NCI-H2196 (cell line): ENCODE data around the gene RFTN2.
"Not testable (repeated sequence)": the region's sequence is repeated elsewhere in the genome, so short reads cannot be mapped to it uniquely, and the experiment has no call there.

ENCODE experiments used
- DNase-seq: peaks from one replicate; lab custom pipeline; 2025; ENCODE audit not compliant: unreplicated experiment; lab: John Stamatoyannopoulos, UW

RFTN2 gene

DNA sequence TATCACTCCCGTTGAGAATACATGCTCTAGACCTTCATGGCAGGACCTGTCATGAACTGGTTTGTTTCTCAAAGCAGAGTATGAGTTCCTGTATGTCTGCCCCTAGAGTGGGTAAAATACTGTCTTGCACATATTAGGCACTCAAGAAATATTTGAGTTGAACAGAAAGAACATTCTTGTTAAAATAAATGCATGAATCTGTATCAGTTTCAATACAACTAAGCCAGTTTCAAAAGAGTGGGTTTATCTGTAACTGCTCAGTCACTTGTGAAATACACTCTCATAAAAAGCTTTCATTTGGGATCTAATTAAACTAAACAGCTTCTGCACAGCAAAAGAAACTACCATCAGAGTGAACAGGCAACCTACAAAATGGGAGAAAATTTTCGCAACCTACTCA is 69.2 kb downstream of the RFTN2 start:
- no peak for DNase-seq

DNA sequence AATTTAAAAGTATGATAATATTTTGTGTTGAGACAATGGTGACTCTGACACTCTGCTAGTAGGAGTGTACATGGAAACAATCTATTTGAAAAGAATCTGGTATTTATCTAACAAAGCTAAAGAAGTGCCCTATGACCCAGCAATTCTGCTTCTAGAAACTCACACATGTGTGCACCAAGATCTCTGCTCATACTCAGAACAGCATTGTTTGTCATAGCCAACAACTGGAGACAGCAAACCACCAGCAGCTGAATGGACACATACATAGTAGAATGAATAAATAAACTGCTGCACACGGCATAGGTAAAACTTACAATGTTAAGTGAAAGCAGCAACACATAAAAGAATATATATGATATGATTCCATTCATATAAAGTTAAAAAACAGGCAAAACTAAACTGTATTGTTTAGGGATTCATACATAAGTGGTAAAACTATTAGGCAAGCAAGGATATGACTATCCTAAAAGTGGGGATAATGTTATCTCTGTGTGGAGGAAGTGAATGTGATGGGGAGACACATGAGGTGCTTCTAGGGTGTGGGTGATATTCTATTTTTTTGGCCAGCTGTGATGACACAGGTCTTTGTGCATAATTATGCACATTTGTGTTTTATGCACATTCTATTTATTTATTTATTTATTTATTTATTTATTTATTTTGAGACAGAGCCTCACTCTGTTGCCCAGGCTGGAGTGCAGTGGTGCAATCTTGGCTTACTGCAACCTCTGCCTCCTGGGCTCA is 71.1 kb downstream of the RFTN2 start:
- no peak for DNase-seq

DNA sequence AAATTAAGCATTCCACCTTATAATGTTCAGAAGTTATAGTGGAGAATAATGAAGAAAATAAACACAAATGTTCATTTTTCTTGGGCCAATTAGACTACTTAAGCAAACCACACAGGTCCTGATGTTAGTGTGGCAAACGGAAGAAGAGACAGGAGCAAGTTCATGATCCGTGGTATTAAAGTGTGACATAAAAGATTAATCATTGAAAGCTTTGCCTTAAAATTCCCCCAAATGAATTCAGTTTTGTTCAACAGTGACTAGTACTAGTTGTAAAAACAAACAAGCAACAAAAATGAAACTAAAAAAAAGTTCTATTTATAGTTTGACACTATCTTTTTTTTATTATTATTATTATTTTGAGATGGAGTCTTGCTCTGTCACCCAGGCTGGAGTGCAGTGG is 73.7 kb downstream of the RFTN2 start:
- DNase-seq = no peak

DNA sequence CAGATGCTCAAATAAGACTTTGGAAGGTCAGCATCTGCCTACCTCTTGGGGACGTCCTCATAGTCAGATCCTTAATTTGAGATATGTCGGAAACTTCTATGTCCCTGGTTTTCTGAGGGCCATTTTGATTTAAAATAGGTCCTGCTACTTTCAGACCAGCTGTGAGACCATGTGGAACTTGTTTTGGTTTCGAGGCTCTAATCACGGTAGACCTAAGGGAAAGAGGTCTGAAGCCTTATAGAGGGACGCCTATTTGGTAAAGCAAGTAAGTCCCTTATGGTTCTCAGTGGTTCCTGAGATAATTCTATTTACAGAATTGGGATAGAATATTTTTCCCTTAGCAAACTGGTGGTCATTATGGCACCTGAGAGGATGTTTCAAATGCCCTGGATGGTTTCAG is 75.1 kb downstream of the RFTN2 start:
- DNase-seq = no peak

DNA sequence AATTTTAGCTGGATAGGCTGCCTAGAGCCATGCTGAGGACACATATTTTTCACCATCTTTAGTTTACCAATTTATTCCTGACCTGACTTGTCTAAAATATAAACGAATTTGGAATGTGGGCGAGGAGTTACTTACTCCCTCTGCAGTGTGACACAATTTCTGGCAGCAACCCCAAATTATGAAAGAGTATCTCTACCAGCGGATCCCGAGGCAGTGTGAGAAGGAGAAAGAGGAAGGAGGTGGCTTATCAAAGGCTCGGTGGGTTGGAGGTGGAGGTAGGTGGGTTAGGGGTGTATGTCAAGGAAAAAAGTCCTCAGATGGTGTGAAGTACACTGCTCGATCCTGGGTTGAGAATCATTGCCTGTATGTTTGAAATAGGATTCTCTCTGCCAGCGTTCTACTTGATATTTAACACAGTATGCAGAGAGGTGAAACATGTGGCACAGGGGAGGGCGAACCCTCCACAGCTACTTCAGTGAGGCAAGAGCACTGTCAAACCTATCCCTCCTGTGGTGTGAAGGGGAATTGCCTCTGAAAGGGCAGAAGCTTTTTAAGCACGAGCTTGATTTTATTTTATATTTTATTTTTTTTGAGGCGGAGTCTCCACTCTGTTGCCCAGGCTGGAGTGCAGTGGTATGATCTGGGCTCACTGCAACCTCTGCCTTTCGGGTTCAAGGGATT is 76.0 kb downstream of the RFTN2 start:
- no peak for DNase-seq

DNA sequence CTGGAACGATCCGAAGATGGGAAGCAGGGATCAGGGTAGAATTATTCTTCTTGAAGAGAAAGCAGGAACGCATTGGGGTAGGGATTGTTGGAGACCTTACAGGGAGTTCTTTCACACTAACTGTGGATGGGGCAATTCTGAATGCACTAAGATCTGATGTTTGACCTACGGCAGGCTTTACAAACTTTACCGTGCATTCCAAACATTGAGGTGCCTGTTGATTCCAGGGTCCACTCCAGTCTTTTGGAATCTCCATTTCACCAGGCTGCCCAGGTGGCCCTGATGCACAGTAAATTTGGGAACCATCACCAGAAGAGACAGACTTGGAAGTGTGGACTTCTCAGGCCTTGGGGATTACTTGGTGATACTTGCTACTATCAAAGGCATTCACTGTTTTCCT is 76.9 kb downstream of the RFTN2 start:
- DNase-seq = no peak

DNA sequence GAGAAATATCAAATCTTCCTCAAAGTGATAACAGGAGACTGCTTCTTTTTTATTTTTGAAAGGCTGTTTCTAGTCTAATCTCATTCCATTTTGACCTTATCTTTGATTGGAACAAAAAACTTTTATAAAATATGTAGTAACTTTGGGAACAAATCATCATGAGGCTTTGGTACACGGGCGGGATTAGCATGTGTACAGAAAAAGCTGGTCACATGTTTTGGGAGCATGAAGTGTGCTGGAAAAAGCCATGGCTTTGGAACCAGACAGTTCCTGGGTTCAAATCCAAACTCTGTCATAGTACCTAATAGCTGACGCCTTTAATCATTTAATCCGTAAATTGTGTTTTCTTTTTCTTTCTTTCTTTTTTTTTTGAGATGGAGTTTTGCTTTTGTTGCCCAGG is 78.2 kb downstream of the RFTN2 start:
- DNase-seq = no peak

DNA sequence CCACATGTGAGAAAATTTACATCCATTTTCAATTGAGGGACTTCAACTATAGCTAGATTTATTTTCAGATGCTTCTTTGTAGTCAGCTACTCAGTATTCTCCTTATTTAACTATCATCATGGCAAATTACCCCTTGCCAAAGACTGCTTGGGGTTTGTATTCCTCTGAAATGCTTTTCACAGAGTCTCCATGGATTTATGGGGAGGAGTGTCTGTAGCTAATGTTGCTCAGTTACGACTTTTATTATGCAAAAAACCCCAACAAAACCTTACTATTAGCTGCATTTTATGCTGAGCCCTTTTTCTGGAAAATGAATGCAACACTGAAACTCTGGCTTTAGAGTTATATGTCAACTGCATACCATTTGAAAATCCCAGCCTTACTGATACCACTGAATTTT is 78.6 kb downstream of the RFTN2 start:
- DNase-seq = no peak

DNA sequence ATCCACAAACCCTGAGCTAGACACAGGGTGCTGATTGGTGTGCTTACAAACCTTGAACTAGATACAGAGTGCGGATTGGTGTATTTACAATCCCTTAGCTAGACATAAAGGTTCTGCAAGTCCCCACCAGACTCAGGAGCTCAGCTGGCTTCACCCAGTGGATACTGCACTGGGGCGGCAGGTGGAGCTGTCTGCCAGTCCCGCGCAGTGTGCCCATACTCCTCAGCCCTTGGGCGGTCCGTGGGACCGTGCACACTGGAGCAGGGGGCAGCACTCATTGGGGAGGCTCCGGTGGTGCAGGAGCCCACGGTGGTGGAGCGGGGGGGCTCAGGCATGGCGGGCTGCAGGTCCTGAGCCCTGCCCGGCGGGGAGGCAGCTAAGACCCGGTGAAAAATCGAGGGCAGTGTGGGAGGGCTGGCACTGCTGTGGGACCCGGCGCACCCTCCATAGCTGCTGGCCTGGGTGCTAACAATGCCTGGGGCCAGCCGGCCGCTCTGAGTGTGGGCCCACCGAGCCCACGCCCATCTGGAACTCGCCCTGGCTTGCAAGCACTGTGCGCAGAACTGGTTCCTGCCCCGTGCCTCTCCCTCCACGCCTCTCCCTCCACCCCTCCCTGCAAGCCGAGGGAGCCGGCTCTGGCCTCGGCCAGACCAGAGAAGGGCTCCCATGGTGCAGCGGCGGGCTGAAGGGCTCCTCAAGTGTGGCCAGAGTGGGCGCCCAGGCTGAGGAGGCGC is 83.9 kb downstream of the RFTN2 start:
- no peak for DNase-seq

DNA sequence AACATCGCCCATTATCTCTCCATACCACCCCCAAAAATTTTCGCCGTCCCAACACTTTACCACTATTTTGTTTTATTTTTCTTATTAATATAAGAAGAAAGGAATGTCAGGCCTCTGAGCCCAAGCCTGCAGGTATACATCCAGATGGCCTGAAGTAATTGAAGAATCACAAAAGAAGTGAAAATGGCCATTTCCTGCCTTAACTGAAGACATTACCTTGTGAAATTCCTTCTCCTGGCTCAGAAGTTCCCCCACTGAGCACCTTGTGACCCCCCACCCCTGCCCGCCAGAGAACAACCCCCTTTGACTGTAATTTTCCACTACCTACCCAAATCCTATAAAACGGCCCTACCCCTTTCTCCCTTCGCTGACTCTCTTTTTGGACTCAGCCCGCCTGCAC is 88.1 kb downstream of the RFTN2 start:
- DNase-seq = not testable (repeated sequence)

DNA sequence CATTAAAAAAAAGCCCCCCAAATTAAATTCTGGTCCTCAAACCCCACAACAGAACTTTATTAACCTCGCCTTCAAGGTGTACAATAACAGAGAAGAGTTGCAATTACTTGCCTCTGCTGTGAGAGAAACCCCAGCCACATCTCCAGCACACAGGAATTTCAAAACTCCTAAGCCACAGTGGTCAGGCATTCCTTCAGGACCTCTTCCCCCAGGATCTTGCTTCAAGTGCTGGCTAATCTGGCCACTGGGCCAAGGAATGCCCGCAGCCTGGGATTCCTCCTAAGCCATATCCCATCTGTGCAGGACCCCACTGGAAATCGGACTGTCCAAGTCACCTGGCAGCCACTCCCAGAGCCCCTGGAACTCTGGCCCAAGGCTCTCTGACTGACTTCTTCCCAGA is 95.2 kb downstream of the RFTN2 start:
- not testable (repeated sequence) for DNase-seq

DNA sequence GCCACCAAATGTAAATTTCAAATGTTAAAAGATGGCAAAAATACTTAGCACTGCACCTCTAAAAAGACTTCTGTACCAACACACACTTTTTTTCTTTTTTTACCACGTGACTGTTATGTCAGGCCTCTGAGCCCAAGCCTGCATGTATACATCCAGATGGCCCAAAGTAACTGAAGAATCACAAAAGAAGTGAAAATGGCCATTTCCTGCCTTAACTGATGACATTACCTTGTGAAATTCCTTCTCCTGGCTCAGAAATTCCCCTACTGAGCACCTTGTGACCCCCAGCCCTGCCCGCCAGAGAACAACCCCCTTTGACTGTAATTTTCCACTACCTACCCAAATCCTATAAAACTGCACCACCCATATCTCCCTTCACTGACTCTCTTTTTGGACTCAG is 97.1 kb downstream of the RFTN2 start:
- DNase-seq = not testable (repeated sequence)

DNA sequence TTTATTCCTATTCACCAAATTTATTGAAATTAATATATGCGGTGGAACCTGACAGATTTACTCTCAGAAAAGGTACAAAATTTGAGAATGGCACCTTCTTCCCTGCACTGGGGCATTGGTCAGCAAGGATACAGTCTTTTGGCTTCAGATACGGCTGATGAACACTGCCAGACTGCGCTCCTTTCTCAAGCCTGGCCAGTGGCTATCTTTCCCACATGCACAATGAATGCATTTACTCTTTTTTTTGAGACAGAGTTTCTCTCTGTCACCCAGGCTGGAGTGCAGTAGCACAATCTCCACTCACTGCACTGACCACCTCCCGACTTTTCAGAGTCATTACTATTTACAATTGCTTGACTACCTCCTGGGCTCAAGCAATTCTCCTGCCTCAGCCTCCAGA is 97.9 kb downstream of the RFTN2 start:
- no peak for DNase-seq

DNA sequence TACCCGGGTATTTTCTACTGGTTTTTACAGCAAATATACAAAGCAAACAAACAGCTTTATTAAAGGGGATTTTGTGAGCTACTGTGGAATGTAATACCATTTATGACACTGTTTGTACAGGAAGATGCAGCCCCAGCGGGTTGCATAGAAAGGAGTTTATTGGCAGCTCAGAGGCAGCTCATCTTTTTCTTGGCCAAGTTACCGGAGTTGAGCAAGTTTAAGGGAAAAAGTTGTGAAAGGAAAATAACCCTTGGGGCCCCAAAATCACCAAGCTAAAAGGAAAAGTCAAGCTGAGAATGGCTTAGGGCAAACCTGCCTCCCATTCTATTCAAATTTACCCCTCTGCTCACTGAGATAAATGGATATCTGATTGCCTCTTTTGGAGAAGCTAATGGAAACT is 98.8 kb downstream of the RFTN2 start:
- DNase-seq = no peak

DNA sequence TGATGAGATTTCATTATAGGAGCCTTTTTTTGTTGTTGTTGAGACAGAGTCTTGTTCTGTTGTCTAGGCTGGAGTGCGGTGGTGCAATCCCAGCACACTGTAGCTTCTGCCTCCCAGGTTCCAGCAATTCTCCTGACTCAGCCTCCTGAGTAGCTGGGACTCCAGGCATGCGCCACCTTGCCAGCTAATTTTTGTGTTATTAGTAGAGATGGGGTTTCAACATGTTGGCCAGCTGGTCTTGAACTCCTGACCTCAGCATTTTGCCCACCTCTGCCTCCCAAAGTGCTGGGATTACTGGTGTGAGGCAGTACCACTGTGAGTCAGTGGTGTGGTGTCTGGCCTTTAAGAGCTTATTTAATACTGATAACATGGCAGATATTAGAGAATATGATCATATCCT is 99.4 kb downstream of the RFTN2 start:
- no peak for DNase-seq

DNA sequence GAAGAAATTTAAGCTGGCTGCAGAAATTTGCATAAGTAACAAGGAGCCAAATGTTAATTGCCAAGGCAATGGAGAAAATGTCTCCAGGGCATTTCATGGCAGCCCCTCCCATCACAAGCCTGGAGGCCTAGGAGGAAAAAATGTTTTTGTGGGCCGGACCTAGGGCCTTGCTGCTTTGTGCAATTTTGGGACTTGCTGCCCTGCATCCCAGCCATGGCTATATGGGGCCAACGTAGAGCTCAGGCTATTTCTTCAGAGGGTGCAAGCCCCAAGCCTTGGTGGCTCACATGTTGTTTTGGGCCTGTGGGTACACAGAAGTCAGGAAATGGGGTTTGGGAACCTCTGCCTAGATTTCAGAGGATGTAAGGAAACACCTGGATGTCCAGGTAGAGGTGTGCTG is 101.8 kb downstream of the RFTN2 start:
- DNase-seq = no peak

DNA sequence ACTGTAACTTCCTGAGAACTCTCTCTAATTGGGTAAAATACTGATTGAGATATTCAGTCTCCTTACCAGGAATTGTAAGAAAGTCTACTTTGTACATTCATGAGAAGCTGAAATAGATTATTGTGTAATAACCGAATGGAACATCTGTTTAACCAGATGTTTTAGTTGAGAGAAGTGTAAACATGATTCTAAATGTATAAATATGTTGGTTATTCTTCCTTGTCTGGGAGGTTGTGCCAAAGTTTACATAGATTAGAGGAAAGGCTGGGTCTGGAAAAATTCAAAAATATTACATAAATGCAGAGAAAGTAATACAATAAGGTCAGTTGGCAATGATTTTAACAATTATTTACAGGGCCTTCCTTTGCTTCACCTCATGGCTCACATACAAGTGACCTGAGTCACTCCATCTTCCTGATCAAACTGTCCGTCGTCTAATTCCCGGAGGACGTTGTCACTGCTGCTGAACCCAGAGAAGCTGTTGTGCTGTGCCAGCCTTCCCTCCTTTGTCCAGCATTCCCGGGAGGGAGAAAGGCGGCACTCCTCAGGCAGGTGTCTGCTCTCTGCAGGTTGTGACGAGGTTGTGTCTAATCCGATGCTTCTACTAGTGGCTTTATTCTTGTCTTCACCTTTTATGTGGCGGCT is 103.6 kb downstream of the RFTN2 start:
- no peak for DNase-seq

DNA sequence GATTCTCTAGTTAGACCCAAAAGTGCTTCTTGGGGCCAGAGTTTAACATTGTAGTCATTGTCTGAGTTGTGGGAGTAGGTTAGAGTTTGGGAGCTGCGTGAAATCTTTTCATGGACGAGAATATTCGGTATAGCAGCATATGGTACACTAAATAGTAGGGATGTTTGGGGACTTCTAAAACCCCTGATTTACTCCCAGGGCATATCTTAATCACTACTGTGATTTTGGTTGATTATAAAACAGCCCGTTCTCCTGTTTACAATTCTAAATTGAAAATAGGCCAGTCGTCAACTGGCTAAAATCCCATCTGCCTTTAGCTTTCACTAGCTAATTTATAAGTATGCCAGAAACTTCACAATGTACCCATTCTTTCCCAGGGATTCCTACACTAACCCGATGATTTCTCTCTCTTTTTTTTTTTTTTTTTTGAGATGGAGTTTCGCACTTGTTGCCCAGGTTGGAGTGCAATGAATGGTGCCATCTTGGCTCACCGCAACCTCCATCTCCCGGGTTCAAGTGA is 115.2 kb downstream of the RFTN2 start:
- DNase-seq = no peak

DNA sequence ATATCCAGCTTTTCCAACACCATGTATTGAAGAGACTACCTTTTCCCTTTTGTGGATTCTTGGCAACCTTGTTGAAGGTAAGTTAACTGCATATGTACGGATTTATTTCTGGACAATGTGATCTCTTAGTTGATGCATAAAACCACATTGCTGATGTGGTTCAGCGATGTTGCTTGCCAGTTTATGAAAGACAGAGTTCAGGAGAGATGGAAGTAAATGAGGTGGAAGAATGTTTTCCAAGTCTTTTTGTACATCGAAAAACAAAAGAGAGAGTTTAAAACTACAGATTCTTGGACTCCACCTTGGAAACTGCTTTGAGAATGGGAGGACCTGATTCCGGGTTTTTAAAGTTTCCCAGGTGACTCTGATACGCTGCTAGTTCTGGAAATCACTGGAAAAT is 115.7 kb downstream of the RFTN2 start:
- no peak for DNase-seq

DNA sequence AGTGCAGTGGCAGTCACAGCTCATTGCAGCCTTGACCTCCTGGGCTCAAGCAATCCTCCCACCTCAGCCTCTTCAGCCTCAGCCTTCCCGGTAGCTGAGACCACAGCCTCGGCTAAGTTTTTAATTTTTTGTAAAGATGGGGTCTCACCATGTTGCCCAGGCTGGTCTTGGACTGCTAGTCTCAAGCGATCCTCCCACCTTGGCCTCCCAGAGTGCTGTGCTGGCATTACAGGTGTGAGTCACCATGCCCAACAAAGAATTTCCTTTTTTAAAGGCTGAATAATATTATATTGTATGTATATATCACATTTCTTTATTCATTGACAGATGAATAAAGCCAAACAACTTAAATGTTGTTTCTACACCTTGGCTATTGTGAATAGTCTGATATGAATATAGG is 117.0 kb downstream of the RFTN2 start:
- no peak for DNase-seq

DNA sequence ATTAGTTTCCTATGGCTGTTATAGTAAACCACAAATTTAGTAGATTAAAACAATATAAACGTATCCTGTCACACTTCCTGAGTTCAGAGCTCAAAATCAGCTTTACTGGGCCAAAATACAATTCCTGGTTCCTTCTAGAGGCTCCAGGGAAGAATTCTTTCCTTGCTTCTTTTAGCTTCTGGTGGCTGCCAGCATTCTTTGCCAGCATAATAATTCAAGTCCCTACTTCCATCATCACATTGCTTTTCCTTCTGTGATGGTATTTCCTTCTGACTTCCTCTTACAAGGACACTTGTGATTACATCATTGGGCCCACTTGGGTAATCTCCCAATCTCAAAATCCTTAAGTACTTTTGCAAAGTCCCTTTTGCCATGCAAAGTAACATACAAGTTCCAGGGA is 118.9 kb downstream of the RFTN2 start:
- no peak for DNase-seq

DNA sequence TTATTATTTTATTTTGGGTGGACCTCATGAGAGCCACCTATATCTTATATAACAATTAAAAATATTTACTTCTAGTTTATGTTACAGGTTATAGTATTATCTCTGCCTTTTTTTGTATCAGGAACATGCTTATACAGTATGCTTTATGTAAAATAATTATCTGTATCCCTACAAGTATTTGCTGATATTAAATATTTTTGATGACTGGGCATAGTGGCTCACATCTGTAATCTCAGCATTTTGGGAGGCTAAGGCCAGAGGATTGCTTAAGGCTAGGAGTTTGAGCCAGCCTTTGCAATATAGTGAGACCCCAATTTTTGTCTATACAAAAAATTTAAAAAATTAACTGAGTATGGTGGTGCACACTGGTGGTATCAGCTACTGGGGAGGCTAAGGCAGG is 119.9 kb downstream of the RFTN2 start:
- no peak for DNase-seq
